Endothelial cell of umbilical vein (primary cell): Measurements from ENCODE around the gene WDR5.

Experiments used
- CTCF ChIP-seq, 2 donors: IDR thresholded peaks; 1 replicate in 1 of 2; 2 replicates in 1 of 2; pipeline ENCODE4 v1.5.1; 2011; ENCODE audit warnings: low read length in 2 of 2, mild to moderate bottlenecking in 2 of 2, moderate library complexity in 2 of 2, control low read depth in 1 of 2, inconsistent platforms in 1 of 2, low read depth in 1 of 2; ENCODE audit not compliant: insufficient read depth in 1 of 2; ENCODE audit errors: extremely low read depth in 1 of 2
- EZH2 ChIP-seq: IDR thresholded peaks from 2 replicates; pipeline ENCODE4 v1.6.1; 2012; ENCODE audit warnings: borderline replicate concordance, low read depth, mild to moderate bottlenecking, moderate library complexity, low read length, inconsistent platforms; ENCODE audit not compliant: severe bottlenecking
- FOS ChIP-seq: IDR thresholded peaks from 2 replicates; pipeline ENCODE4 v1.6.1; 2011; ENCODE audit warnings: mild to moderate bottlenecking, low read length, moderate library complexity, borderline replicate concordance; ENCODE audit not compliant: insufficient read depth
- GATA2 ChIP-seq: IDR thresholded peaks from 2 replicates; pipeline ENCODE4 v1.7.0; 2011; ENCODE audit warnings: low read depth, mild to moderate bottlenecking, moderate library complexity, mixed read lengths, low read length; ENCODE audit not compliant: insufficient read length, insufficient read depth
- MAX ChIP-seq: IDR thresholded peaks from 2 replicates; pipeline ENCODE4 v1.6.1; 2011; ENCODE audit not compliant: insufficient read depth, insufficient read length
- MYC ChIP-seq: IDR thresholded peaks from one replicate; pipeline ENCODE4 v1.6.1; 2011; ENCODE audit warnings: mild to moderate bottlenecking, low read depth, low read length
- POLR2A ChIP-seq: IDR thresholded peaks from 2 replicates; pipeline ENCODE4 v1.6.1; 2012; ENCODE audit warnings: low read depth, mild to moderate bottlenecking, control low read depth, low read length
- POLR2AphosphoS5 ChIP-seq: IDR thresholded peaks from 2 replicates; pipeline ENCODE4 v1.6.1; 2012; ENCODE audit warnings: low read depth, mild to moderate bottlenecking, control low read depth, low read length, moderate library complexity; ENCODE audit not compliant: insufficient read depth

- no peak for TF ChIP-seq CTCF (IDR thresholded peaks at IDR 0.05; ENCODE audit: extremely low read depth in 1 of 2, insufficient read depth in 1 of 2, low read depth in 1 of 2, low read length in 2 of 2)
- TF ChIP-seq POLR2A = no peak
- TF ChIP-seq MYC = no peak
- TF ChIP-seq POLR2AphosphoS5 = no peak
- TF ChIP-seq EZH2 = no peak
- TF ChIP-seq MAX = no peak
- no peak for TF ChIP-seq GATA2
- TF ChIP-seq FOS = no peak
Observed at GRCh38 chr9:134162926-134163370, 27.1 kb downstream of the WDR5 start.
